ENCODE results near the gene RARB. TPM values are rescaled to one million over a fixed set of nuclear protein-coding genes. Genes with fewer than 3 reads are reported as not detected.
A peak's percentile ranks its signal among the peaks of the same experiment; 100 is the strongest.

RARB gene
- polyA plus RNA-seq, 6 donors from 2014 or later = 0.13 to 0.17 TPM; not detected in 4

DNA sequence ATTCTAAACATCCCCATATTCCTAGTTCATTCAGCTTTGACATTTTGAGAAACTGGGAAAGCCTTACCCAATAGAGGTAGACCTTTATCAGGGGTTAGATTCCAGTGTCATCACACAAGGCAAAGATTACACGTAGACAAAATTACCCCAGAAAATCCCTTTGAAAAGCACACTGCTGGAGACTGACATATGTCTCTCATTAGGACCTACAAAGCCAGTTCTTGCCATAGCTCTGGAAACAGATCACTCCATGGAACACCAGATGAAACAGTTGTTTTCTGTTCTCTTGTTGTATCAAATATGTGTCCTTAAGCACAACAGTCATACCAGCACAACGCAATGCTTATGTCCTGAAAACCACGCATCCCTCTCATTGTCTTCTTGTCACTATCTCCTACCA, 44.7 kb downstream of the RARB start:
- Mint-ChIP-seq H3K27me3 (peaks cover 0 to 4% (median 0%) of the 10 kb centered on the region in 3 donors), H3K36me3 (no peaks in the 10 kb centered on the region), H3K4me3 (no peak overlapping the region), H3K9me3 (no peaks in the 10 kb centered on the region), H3K4me1 (peaks cover 0 to 11% (median 8%) of the 10 kb centered on the region in 3 donors), H3K27ac (no peak overlapping the region)
- ATAC-seq (ENCODE audit: low read depth in 2 of 2) (no peak), DNase-seq (no peak)

DNA sequence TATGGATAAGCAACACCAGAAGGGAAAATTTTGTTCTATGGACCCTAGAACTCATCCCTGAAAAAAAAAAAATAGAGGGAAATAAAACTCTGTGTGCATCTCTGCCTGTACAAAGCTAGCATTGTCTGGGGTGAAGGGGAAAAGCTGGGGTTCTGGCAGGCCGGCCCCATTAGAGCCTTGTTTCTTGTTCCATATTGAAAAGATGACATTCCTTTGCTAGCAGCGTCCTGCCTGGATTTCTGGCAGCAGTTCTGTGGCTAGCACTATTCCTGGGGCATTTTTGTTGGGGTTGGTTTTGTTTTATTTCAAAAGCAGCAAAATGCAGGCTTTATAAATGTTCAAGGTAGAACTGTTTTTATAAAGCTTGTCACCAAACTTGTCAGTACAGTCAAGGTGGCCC, 45.2 kb downstream of the RARB start:
- H3K27me3 Mint-ChIP-seq = peaks cover 0 to 4% (median 0%) of the 10 kb centered on the region in 3 donors
- ATAC-seq (ENCODE audit: low read depth in 2 of 2) = no peak
- no peaks in the 10 kb centered on the region for H3K36me3 Mint-ChIP-seq
- H3K9me3 Mint-ChIP-seq = no peaks in the 10 kb centered on the region
- no peak for DNase-seq
- no peak overlapping the region for H3K4me3 Mint-ChIP-seq
- H3K4me1 Mint-ChIP-seq = peaks cover 0 to 11% (median 8%) of the 10 kb centered on the region in 3 donors
- H3K27ac Mint-ChIP-seq = no peak overlapping the region

DNA sequence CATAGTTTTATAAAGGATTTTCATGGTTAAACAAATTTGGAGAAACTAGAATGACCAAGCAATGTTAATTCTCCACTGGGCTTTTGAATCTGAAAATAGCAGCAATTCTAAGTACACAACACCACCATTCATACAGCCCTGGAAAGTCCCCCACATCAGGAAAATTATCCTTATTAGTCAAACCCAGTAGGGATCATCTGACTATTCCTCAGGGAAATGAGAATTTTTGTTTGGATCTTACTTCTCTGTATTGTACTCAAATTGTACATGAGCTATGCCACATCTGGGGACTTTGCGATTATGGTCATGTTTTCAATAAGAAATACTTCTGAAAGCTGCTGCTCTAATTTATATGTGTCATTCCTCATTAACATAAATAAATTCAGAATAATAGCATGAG, 46.0 kb downstream of the RARB start:
- Mint-ChIP-seq H3K4me3 (no peak overlapping the region), H3K27me3 (peaks cover 0 to 4% (median 0%) of the 10 kb centered on the region in 3 donors), H3K9me3 (no peaks in the 10 kb centered on the region), H3K27ac (no peak overlapping the region), H3K36me3 (no peaks in the 10 kb centered on the region), H3K4me1 (peaks cover 0 to 11% (median 8%) of the 10 kb centered on the region in 3 donors)
- ATAC-seq (ENCODE audit: low read depth in 2 of 2) = no peak
- DNase-seq = no peak

DNA sequence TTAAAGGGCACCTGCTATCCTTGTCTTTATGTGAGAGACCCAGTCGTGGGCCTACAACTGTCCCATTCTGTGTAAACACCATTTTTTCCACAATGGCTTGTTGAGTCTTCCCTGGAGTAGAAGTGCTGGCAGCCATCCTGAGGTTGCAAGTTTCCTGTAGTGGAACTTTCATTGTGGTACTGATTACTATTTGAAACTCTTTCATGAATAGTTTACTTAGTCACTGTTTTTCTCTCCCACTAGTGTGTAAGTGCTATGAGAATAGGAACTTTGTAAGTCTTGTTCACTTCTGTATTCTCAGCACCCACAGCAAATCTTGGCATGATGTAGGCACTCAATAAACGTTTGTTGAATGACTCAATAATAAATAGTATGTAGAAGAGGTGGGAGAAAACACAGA, 48.6 kb downstream of the RARB start:
- no peaks in the 10 kb centered on the region for H3K9me3 Mint-ChIP-seq
- DNase-seq (no peak), ATAC-seq (ENCODE audit: low read depth in 2 of 2) (no peak)
- H3K4me1 Mint-ChIP-seq = peaks cover 0 to 5% (median 4%) of the 10 kb centered on the region in 3 donors
- H3K4me3 Mint-ChIP-seq = no peak overlapping the region
- H3K36me3 Mint-ChIP-seq = no peaks in the 10 kb centered on the region
- no peak overlapping the region for H3K27ac Mint-ChIP-seq
- peaks cover 0 to 4% (median 0%) of the 10 kb centered on the region in 3 donors for H3K27me3 Mint-ChIP-seq

DNA sequence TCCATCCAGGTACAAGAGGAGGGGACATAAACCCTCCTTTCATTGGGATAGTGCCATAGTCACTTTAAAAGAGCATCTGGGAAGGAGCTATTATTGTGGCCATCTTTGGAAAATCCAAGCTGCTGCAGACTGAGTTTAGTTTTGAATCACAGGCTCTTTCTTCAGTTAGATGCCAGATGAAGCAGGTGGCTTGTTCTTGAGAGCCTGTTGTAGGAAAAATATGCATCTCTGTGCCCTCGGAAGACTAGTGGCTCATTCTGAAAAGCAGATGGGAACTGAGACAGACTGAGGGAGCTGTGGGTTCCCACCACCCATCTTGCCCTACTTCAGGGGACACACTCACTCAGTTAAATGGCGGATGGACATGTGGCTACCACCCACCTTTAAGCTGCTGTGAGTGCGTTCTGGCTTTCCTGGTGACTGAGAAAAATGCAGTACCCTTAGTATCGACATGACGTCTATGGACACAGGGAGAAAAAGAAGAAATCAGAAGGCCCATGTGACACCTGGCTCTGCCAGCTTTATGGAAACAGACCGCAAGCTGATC, 50.2 kb downstream of the RARB start:
- H3K36me3 Mint-ChIP-seq = no peaks in the 10 kb centered on the region
- H3K4me1 Mint-ChIP-seq = no peaks in the 10 kb centered on the region
- H3K9me3 Mint-ChIP-seq = no peaks in the 10 kb centered on the region
- H3K27me3 Mint-ChIP-seq = no peaks in the 10 kb centered on the region
- DNase-seq (no peak), ATAC-seq (ENCODE audit: low read depth in 2 of 2) (no peak)
- H3K4me3 Mint-ChIP-seq = no peak overlapping the region
- peak overlapping the region in 1 of 6 donors; percentile 35 for H3K27ac Mint-ChIP-seq

DNA sequence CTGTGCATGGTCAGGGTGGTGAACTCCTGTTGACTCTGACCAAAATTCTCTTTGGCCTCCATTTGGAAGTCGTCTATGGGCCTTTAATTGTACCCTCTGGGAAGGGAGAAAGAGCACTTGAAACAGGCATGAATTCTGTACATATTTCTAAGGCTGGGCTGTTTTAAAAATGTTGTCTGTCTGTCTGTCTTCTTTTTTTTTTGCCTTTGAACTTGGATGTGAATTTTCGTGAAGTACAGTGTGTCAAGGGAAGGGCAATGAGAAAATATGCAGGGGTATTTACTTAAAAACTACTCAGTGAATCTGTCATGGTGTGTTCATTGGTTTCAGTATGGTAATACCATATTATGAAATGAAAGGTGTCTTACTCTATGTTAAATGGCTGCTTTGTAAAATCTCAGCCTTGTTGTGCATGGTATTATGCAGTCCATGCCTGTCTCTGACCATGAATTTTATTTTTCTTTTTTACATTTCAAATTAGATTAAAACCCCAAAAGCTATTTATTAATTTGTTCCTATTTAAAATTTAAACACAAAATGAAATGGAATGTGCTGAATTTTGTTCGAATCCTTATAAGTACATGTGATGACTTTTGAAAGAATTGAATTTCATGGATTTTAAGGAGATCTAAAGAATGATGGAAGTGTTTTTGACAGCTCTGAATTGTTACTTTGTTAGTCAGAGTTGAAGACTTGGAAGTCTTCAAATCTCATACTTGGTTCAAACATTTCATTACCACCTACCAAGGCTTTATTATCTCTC, 51.1 kb downstream of the RARB start:
- H3K36me3 Mint-ChIP-seq = no peaks in the 10 kb centered on the region

DNA sequence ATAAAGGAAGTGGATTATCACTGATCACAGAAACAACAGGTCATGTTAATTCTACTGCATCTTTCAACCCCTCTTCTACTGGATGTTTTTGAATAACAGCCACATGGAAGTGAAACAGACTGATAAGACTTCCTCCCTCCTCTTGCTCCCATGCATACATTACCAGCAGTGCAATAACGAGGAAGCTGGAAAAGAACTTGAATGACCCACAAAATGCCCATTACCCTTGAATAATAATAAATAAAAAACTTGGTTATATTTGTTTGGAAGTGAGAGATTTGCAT, 51.6 kb downstream of the RARB start:
- Mint-ChIP-seq H3K36me3 (no peaks in the 10 kb centered on the region), H3K27ac (no peak overlapping the region), H3K9me3 (no peaks in the 10 kb centered on the region), H3K4me3 (no peak overlapping the region), H3K27me3 (no peaks in the 10 kb centered on the region), H3K4me1 (no peaks in the 10 kb centered on the region)
- no peak for DNase-seq
- ATAC-seq (ENCODE audit: low read depth in 2 of 2) = no peak

More for the DNA sequence above, 51.1 kb downstream of the RARB start:
- Mint-ChIP-seq H3K27me3 (no peaks in the 10 kb centered on the region), H3K27ac (no peak overlapping the region), H3K4me3 (no peak overlapping the region), H3K4me1 (no peaks in the 10 kb centered on the region), H3K9me3 (no peaks in the 10 kb centered on the region)
- DNase-seq (no peak), ATAC-seq (ENCODE audit: low read depth in 2 of 2) (no peak)

DNA sequence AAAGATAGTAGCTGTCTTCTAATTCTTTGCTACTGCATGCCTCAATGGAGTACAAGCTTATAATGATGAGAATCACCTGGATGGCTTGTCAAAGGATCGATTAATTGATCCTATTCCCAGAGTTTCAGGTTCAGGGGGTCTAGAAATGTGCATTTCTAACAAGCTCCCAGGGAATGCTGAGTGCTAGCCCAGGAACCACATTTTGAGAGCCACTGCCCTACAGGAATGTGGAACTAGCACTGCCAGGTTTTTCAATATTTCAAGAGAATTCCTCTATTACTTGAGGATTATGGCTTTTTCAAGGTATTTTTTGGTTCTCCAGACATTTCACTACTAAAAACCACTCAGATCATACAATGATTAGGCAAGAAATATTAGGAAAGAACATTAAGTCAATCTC, 52.7 kb downstream of the RARB start:
- no peaks in the 10 kb centered on the region for H3K4me1 Mint-ChIP-seq
- H3K27me3 Mint-ChIP-seq = no peaks in the 10 kb centered on the region
- H3K36me3 Mint-ChIP-seq = no peaks in the 10 kb centered on the region
- H3K27ac Mint-ChIP-seq = no peak overlapping the region
- ATAC-seq (ENCODE audit: low read depth in 2 of 2) = no peak
- no peak for DNase-seq
- H3K4me3 Mint-ChIP-seq = no peak overlapping the region
- no peaks in the 10 kb centered on the region for H3K9me3 Mint-ChIP-seq

DNA sequence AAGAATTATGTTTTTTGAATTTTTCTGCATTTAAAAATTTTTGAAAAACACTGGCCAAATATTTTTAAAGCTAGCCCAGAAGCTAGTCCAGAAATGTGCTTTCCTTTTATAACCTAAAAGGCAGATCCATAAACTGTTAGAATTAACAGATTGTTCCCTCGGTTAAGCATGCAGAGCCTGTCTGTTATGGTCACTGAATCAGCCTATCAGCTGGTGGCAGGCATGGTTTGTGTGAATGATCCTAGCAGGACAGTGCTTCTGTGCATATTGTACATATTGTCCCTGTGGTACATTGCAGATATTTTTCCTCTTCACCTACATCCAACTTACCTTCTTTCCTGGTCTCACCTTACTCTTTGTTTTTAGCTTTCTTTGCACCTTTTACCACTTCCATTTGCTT, 53.3 kb downstream of the RARB start:
- H3K36me3 Mint-ChIP-seq = no peaks in the 10 kb centered on the region
- ATAC-seq (ENCODE audit: low read depth in 2 of 2) = no peak

DNA sequence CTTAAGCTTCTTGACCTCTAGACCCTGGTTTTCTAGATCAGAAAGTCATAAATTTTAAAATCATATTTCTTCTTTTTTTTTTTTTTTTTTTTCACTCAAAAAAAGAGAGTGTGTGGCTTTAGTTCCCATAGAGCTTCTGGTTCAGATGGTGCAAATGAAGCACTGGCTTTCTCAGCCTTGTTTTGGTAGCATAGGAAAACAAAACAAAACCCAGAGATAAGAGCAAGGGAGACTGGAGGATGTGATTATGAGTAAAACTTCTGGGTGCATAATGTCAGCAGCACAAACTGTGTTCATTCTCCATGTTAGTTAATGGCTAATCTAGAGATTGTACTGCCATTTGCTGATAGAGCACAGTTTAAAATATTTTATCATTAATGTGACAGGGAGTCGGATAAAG, 55.4 kb downstream of the RARB start:
- H3K27ac Mint-ChIP-seq = no peak overlapping the region
- ATAC-seq (ENCODE audit: low read depth in 2 of 2) = no peak
- H3K9me3 Mint-ChIP-seq = no peaks in the 10 kb centered on the region
- no peaks in the 10 kb centered on the region for H3K27me3 Mint-ChIP-seq
- H3K4me3 Mint-ChIP-seq = no peak overlapping the region
- H3K4me1 Mint-ChIP-seq = no peaks in the 10 kb centered on the region
- H3K36me3 Mint-ChIP-seq = no peaks in the 10 kb centered on the region
- no peak for DNase-seq

More for the DNA sequence above, 53.3 kb downstream of the RARB start:
- Mint-ChIP-seq H3K27me3 (no peaks in the 10 kb centered on the region), H3K4me3 (no peak overlapping the region), H3K4me1 (no peaks in the 10 kb centered on the region), H3K27ac (no peak overlapping the region), H3K9me3 (no peaks in the 10 kb centered on the region)
- DNase-seq = no peak

DNA sequence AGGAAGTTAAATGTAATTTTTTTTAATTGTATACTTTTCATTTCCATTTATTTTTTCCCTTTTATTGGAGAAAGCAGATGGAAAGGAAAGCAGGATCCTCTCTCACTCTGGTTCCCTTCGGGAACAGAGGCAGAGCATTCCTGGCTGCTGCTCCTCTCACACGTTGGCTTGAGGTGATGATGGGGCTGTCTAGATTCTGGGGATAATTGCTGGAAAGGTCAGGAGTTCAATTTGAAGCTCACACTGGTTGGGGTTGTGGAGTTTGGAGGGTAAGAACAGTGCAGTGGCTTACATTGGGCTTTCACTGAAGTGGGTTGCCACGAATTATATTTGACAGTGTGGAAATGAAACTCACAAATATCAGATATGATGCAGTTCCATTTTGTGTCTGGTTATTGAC, 57.6 kb downstream of the RARB start:
- Mint-ChIP-seq H3K27ac (no peak overlapping the region), H3K4me3 (no peak overlapping the region), H3K9me3 (peaks cover 0 to 2% (median 0%) of the 10 kb centered on the region in 7 donors), H3K27me3 (no peaks in the 10 kb centered on the region), H3K36me3 (no peaks in the 10 kb centered on the region), H3K4me1 (no peaks in the 10 kb centered on the region)
- DNase-seq (no peak), ATAC-seq (ENCODE audit: low read depth in 2 of 2) (no peak)

DNA sequence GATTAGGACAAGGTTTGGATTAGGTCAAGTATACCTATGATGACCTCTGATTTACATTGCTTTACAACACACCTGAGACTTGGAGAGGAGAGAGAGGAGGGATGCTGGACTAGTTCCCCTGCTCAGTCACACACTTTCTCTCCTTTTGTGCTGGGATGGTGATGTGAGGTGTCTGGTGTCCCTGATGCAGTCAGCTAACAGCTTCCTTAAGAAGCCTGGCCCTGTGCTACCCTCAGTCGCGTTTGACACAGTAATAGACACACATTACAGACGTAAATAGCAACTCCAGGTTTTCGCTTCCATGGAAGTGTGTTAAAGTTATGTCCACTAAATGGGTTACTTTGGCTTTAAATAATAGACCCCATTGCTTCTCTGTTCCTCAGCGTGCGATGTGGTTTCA, 58.9 kb downstream of the RARB start:
- no peaks in the 10 kb centered on the region for H3K4me1 Mint-ChIP-seq
- H3K27ac Mint-ChIP-seq = no peak overlapping the region
- DNase-seq = no peak
- H3K9me3 Mint-ChIP-seq = peaks cover 0 to 6% (median 2%) of the 10 kb centered on the region in 7 donors
- H3K4me3 Mint-ChIP-seq = no peak overlapping the region
- no peak for ATAC-seq (ENCODE audit: low read depth in 2 of 2)
- no peaks in the 10 kb centered on the region for H3K36me3 Mint-ChIP-seq
- H3K27me3 Mint-ChIP-seq = no peaks in the 10 kb centered on the region

DNA sequence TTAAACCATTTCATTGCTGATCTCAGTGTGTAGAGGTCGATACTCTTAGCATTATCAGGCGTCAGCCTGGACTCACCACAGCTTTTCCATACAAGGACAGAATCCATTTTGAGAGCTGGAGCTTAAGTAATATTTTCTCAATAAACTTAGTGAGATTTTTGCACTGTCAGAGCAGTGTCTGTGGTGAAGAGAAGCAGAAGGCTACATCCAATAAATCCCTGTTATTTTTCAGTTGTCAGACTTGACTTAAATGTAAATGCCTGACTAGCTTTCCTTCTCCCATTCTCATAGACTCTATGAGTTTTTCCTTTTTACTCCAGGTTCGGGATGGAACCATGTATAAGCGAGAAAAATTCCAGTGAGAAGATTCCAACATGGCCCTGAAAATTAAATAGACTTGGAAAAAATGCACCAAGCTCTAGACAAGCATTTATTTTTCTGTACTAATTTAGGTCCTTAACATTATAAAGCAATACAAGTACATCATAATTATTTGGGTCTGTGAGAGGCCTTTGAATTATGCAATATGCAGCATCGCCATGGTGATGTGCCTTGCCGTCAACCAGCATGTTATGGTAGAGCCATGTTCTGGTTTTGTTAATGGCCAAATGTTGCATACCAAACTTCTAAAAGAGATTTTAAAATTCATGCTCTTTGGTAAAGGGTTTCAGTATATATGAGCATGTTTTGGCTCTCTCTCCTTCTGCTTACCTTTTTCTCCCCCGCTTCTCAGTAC, 62.0 kb downstream of the RARB start:
- no peak for ATAC-seq (ENCODE audit: low read depth in 2 of 2)
- no peak overlapping the region for H3K27ac Mint-ChIP-seq
- no peak for DNase-seq
- H3K4me1 Mint-ChIP-seq = no peaks in the 10 kb centered on the region
- peaks cover 17 to 21% of the 10 kb centered on the region in 2 donors for H3K36me3 Mint-ChIP-seq
- H3K27me3 Mint-ChIP-seq = no peaks in the 10 kb centered on the region
- H3K4me3 Mint-ChIP-seq = no peak overlapping the region
- peaks cover 9 to 31% (median 21%) of the 10 kb centered on the region in 7 donors for H3K9me3 Mint-ChIP-seq

DNA sequence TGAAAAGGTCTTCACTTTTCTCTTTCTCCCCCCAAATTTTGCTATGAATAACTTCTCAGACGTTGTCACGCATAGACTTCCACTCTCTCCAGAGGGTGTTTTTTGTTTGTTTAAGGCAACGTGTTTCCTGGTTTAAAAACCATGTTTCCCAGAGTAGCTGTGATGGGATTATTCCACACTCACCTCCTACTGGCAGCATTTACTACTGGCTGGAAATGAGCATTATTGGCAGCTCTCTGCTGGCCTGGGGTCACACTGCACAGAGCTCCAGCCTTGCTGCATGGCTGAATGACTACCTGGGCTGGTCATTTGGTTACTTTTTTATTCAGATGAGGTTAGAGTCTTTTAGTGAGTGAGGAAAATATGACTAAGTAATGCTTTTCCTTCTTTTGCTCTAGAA, 65.2 kb downstream of the RARB start:
- ATAC-seq (ENCODE audit: low read depth in 2 of 2) (no peak), DNase-seq (no peak)
- Mint-ChIP-seq H3K27ac (no peak overlapping the region), H3K4me1 (no peaks in the 10 kb centered on the region), H3K4me3 (no peak overlapping the region), H3K27me3 (no peaks in the 10 kb centered on the region), H3K36me3 (peaks cover 25 to 35% of the 10 kb centered on the region in 2 donors), H3K9me3 (peaks cover 9 to 51% (median 28%) of the 10 kb centered on the region in 7 donors)
